ENCODE results near the gene GPLD1.

GPLD1 gene

DNA sequence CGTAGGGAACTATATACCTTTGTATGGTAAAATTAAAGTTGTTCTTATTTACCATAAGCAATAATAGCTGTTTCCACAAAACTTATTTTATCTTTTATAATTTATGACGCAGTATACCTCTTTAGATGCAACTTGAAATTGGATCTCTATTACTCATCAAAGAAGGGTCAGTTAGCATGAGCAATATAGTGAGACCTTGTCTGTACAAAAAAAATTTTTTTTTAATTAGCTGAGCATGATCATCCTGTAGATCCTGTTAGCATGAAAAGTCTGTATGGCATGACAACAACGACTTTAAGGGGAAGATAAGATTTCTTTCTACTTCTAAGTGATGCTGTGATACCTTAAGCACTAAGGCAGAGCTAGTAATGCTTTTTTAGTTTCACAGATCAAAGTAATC, 11.3 kb upstream of the GPLD1 start:
- DNase-seq: no peak

- no peak for DNase-seq
These were observed 8.0 kb upstream of the GPLD1 start for GRCh38 chr6:24497254-24497970.

DNA sequence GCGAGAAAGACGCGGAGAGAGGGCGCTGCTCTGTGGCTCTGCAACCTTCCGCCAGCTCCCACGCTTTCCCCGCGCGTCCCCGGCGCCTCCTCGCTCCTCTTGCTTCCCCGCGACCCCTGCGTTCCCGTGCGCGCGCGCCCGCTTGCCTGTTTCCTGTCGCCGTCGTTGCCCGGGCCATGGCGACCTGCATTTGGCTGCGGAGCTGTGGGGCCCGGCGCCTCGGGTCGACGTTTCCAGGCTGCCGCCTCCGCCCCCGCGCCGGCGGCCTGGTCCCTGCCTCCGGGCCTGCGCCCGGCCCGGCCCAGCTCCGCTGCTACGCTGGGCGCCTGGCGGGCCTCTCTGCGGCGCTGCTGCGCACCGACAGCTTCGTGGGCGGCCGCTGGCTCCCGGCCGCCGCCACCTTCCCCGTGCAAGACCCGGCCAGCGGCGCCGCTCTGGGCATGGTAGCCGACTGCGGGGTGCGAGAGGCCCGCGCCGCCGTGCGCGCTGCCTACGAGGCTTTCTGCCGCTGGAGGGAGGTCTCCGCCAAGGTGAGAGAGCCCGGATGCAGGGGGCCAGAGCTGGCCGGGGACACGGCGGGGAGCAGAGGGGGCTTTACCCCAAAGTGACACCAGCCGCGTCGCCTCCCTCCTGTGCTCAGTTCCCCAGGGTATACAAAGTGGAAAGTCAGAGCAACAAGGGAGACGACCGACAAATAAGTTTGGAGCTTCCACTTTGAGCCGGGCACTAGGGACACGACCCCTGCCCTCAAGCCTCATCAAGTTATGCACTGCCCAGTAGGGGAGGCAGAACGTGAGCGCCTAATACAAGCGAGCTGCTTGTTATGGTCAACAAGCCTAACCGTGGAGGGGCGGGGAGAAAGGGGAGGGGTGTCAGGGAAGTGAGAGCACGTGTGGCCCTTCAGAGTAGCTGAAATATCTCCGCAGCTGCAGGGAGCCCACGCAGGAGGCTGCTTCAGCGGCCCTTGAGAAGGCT, 5.7 kb upstream of the GPLD1 start, which contains the start of gene ALDH5A1:
Gene ALDH5A1 (plus strand): TSS at position 149 of the 975 bp plus-strand sequence. CDS start 28 bp downstream, at position 177.
- peak; percentile 50 for DNase-seq

DNA sequence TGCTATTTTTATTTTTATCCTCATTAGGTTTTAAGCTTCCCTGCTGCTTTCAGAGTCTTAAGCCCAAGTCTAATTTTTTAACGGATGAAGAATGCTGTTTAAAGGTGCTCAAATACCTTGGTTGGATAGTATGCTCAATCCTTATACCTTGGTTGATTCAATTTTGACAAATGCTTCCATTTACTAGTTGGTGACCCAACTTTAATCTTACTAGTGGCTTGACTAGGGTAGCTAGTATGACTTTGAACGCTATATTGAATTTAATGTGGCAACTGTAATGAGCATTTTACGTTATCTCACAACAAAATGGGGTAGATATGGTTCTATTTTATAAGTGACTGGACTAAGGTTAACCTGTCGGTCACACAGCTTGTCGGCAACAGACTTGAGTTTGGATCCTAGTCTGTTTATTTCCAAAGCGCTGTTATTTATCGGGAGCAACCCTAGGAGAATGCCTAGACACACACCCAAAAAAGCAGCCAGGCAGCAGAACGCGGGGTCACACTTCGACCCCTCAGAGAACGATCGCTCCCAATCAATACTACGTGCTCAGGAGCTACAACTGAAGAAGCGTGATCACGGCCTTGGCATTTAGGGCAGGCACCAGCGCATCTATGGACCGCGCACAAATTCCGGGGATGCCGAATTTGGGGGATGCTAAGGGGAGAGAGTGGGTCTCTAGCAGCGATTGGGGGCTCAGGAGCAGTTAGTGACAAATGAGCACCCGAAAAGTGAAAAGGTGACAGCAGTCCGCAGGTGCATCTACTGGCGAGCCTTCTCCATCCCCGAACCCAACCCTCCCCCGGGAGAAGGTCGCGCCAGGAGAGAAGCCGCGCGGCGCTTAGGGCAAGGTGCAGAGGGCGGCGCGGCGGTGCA, 4.8 kb upstream of the GPLD1 start:
- no peak for DNase-seq

DNA sequence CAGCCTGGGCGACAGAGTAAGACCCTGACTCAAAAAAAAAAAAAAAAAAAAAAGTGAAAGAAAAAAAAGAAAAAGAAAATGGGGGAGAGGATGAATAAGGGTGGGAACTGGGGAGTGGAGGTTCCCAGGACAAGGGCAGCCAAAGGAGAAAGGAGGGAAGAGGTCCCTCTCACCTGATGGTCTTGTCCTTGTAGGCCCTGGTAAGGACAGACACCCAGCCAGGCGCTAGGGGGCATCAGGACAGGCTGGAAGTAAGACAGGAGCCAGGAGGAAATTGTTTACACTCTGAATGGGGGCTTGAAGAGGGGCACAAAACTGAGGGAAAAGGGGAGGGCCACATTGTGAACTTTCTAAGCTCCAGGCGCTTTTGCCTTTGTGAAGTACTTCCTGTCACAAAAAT, 3.1 kb upstream of the GPLD1 start:
- no peak for DNase-seq

DNA sequence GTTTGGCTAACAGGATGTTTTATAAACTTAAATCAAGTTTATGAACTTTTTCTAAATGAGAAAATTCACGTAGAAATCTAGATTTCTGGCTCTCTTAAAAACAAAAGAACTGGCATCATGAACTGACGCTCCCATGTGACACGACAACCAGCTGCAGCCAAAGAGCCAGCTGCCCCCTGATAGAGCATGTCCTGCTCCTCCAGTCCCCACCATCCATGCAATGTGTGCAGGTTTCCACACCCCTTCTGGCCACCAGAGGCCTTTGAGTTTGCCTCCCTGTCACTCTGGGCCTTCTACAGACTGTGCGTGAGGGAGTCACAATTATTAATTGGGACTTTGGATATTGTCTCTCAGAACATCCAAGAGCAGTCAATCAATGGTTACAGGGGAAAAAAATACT, 1.6 kb upstream of the GPLD1 start:
- no peak for DNase-seq

DNA sequence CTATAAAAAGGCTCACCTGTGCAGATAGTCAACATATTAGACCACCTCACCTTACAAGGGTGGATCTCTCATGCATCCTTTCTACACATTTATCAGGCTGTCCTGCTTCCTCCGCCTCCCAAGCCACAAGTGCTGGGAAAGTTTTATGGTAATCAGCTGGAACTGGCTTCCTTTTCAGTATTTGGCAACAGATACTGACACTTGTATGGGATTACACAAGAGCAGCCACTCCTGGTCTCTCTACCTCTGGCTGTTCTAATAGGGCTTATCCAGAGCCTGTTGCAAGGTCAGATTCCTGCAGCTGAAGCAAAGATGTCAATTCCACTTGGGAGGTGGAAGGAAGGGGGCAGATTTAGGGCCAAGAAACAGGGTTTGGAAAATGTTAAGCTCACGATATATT, 503 bp upstream of the GPLD1 start:
- DNase-seq: no peak

DNA sequence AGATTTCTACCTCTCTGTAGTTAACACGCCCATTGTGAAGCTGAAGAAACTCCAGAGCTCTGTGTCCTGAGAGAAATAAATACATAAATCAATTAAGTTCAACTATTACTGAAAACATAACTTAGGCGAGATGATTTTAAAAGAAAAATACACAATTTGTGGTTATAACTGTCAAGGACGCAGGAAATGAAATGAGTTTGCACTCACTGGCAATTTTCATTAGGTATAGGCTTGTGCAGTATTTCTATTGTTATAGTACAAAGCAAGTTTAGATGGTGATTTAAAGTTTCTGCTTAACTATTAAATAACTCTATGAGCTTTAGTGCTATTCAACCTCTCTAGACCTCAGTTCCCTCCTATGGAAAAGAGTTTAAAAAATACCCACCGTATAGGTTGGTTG, 3.3 kb downstream of the GPLD1 start:
- DNase-seq: no peak

- no peak for DNase-seq
These were observed 4.6 kb downstream of the GPLD1 start for GRCh38 chr6:24484657-24485323.

DNA sequence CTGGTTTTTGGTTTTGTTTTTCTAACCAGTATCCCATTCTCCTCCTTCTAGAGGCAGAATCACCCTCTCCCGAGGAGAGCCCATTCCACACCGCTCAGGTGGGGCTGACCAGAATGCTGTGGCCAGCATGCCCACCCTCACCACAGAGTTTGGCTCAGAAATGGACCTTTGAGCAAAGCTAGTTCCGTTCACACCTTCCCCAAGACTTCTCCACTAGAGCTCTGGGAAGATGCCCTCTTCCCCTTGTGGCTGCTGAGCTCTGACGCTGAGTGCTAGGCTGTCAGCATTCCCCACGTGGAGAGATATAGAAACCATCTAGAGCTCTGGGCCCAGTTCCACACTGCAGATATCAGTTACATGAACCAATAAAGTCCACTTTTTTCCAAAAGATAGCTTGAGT, 7.9 kb downstream of the GPLD1 start:
- DNase-seq: no peak

- DNase-seq: no peak
These were observed 8.7 kb downstream of the GPLD1 start for GRCh38 chr6:24480705-24481104.

DNA sequence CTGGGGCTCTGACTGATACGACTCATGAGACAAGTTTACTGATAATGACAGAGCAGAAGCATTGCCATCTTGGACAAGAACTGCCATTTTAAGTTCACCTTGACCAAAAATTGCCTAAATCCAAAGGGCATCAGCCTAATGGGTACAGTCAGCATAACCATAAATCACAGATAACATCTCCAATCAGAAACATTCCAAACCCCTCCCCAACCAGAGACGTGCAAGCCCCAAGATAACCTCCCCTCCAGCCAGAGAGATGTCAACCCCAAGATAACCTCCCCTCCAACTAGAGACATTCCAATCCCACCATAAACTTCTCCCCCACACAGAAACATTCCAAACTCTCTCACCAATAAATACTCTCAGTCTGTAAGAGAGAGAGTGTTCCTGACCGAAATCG, 10.5 kb downstream of the GPLD1 start:
- DNase-seq: no peak

GRCh38 chr6:24477070-24477469, 12.3 kb downstream of the GPLD1 start:
- DNase-seq: no peak

DNA sequence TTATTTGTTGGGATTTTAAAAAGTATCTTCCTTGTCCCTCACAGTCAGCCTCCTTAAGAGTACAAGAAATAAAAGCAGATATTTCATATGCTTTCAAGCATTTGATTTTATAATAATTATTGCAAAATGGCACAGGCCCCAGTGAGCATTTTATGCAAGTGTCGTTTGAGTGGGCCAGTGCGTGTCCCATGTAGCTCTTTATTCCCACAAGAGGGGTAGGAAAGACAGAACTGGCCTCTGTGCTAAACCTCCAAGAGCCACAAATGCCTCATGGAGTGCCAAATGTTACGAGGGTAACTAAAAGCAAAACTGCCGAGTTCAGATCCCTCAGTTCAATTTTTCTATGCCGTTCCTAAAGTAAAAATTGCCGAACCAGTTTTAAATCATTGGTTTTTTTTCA, 12.7 kb downstream of the GPLD1 start:
- no peak for DNase-seq

- no peak for DNase-seq
These were observed 17.2 kb downstream of the GPLD1 start for GRCh38 chr6:24472181-24472580.

- DNase-seq: no peak
These were observed 19.6 kb downstream of the GPLD1 start for GRCh38 chr6:24469811-24470210.

DNA sequence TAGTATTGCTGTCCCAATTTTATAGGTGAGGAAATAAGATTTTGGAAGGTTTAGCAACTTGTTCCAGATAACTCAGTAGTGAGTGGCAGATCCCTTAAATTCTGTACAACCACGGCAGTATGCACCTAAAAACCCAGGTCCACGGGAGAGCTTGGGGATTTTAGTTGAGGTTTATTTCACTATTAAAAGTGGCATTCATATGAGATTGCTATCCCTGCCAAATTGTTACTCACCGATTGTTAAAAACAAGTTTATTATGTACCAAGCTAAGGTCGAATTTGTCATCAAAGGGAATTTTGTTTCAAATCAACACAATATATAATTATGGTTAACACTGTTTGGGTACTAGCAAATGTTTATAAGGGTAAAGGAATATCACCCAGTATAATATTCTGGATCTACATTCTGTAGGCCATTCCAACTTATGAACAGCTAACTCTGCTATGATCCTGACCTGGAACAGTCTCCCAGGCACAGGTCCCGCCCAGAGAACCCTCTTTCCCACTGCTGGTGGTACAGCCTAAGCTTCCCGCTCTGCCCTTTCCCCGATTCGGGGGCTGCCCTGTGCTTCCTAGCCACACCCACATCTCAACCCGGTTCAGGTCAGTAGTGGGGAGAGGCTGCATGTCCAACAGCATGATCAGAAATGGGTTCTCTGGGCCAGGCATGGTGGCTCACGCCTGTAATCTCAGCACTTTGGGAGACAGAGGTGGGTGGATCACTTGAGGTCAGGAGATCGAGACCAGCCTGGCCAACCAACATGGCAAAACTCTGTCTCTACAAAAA, 24.9 kb downstream of the GPLD1 start:
- DNase-seq: no peak

- DNase-seq: no peak
These were observed 28.4 kb downstream of the GPLD1 start for GRCh38 chr6:24460966-24461365.

- DNase-seq: no peak
These were observed 30.4 kb downstream of the GPLD1 start for GRCh38 chr6:24458941-24459340.

- no peak for DNase-seq
These were observed 31.2 kb downstream of the GPLD1 start for GRCh38 chr6:24458134-24458533.

- no peak for DNase-seq
These were observed 34.3 kb downstream of the GPLD1 start for GRCh38 chr6:24455061-24455460.

- no peak for DNase-seq
These were observed 34.9 kb downstream of the GPLD1 start for GRCh38 chr6:24454452-24454851.
